Fibroblast of pulmonary artery (primary cell): Measurements from ENCODE around the gene GPR158.
"Not testable (repeated sequence)": the region's sequence is repeated elsewhere in the genome, so short reads cannot be mapped to it uniquely, and the experiment has no call there.

ENCODE experiments used
- DNase-seq: peaks from one replicate; pipeline ENCODE4 v3.0.0-alpha.2; 2010; ENCODE audit warnings: low read depth
- H3K4me3 ChIP-seq: replicated peaks from 2 replicates; pipeline ENCODE4 v1.5.1; 2011; ENCODE audit warnings: low read depth, mild to moderate bottlenecking, control low read depth, low read length, moderate library complexity
- TF ChIP-seq, protein P1 (sequence below): IDR thresholded peaks from 2 replicates; pipeline ENCODE4 v1.5.1; 2011; ENCODE audit warnings: mild to moderate bottlenecking, control low read depth, low read length, inconsistent platforms; ENCODE audit errors: missing control alignments

GPR158 gene

DNA sequence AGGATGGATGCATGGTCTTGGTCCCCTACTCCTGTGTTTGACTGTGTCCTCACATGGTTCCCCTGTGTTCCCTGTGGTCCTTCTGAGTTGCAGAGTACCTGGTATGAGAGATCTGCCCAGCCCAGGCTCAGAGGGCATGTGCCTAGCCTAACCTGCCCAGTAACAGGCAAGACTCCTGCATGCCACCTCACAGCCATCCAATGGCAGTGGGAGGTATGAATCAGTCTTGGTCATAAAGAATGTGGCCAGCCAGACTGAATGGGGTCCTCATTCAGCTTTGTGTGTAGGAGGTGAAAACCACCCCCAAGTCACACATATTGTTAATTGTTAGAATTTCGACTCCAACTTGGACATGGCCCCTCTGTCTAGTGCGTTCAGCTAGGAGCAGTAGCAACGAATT is 17.2 kb upstream of the GPR158 start:
- no peak for DNase-seq
- TF ChIP-seq, protein P1, sequence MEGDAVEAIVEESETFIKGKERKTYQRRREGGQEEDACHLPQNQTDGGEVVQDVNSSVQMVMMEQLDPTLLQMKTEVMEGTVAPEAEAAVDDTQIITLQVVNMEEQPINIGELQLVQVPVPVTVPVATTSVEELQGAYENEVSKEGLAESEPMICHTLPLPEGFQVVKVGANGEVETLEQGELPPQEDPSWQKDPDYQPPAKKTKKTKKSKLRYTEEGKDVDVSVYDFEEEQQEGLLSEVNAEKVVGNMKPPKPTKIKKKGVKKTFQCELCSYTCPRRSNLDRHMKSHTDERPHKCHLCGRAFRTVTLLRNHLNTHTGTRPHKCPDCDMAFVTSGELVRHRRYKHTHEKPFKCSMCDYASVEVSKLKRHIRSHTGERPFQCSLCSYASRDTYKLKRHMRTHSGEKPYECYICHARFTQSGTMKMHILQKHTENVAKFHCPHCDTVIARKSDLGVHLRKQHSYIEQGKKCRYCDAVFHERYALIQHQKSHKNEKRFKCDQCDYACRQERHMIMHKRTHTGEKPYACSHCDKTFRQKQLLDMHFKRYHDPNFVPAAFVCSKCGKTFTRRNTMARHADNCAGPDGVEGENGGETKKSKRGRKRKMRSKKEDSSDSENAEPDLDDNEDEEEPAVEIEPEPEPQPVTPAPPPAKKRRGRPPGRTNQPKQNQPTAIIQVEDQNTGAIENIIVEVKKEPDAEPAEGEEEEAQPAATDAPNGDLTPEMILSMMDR: no peak
- no peak overlapping the region for H3K4me3 ChIP-seq

DNA sequence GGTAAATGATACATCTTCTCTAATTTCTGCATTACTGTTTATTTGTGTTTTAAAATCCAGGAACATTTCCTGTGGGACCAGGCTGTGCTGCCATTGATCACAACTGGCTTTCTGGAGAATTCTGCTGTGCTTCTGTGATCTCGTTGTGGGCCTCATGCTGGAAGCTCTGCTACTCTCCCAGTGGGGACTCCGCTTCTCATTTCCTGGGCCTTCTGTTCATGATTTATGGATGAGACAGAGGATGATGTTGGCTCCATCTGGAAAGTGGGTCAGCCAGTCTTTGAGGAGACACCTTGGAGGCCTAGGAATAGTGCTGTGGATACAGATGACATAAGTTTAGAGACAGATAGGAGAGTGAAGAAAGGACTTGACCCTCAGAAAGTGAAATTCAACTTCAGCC is 15.2 kb upstream of the GPR158 start:
- TF ChIP-seq, protein P1: no peak
- DNase-seq: no peak
- H3K4me3 ChIP-seq: no peak overlapping the region

GRCh38 chr10:25162391-25162790 is 12.4 kb upstream of the GPR158 start:
- TF ChIP-seq, protein P1: no peak
- no peak overlapping the region for H3K4me3 ChIP-seq
- no peak for DNase-seq

DNA sequence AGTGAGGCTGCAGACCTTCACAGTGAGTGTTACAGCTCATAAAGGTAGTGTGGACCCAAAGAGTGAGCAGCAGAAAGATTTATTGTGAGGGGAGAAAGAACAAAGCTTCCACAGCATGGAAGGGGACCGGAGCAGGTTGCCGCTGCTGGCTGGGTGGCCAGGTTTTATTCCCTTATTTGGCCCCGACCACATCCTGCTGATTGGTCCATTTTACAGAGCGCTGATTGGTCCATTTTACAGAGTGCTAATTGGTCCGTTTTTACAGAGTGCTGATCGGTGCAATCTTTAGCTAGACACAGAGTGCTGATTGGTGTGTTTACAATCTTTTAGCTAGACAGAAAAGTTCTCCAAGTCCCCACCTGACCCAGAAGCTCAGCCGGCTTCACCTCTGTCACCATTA is 11.3 kb upstream of the GPR158 start:
- not testable (repeated sequence) for H3K4me3 ChIP-seq, DNase-seq

DNA sequence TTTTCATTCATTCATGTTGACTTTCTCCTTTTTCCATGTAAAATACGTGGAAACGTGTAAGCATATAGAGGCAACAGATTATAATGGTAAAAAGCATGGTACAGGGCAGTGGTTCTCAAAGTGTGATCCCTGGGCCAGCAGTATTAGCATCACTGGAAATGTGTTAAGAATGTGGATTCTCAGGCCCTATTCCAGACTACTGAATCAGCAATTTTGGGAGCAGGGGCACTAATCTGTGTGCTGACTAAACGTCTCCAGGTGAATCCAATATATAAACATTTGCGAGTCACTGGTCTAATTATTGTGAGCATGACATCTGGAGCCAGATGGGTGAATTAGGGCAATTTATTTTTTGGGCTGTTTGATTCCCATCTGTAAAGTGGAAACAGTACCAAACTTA is 5.1 kb upstream of the GPR158 start:
- no peak for DNase-seq
- H3K4me3 ChIP-seq: no peak overlapping the region
- TF ChIP-seq, protein P1: no peak

GRCh38 chr10:25170627-25171026 is 4.2 kb upstream of the GPR158 start:
- no peak for DNase-seq
- H3K4me3 ChIP-seq: no peak overlapping the region
- TF ChIP-seq, protein P1: no peak

GRCh38 chr10:25175527-25176420 is 973 bp downstream of the GPR158 start:
- TF ChIP-seq, protein P1: no peak
- peak overlapping the region; percentile 68 for H3K4me3 ChIP-seq
- peak; percentile 45 for DNase-seq
